Measurements from ENCODE around the gene CENPW.

CENPW gene

GRCh38 chr6:126361832-126362440, 22.0 kb downstream of the CENPW start:
- TF ChIP-seq MAX (IDR thresholded peaks at IDR 0.05): no peak

GRCh38 chr6:126367849-126368248, 27.9 kb downstream of the CENPW start:
- TF ChIP-seq NFIC (IDR thresholded peaks at IDR 0.05): no peak
- TF ChIP-seq USF1 (IDR thresholded peaks at IDR 0.05): no peak
- no peak for TF ChIP-seq TEAD4 (IDR thresholded peaks at IDR 0.05)
- no peak for TF ChIP-seq CEBPB (IDR thresholded peaks at IDR 0.05)
- no peak for TF ChIP-seq RAD21 (IDR thresholded peaks at IDR 0.05; ENCODE audit: low read depth)
- TF ChIP-seq EGR1 (IDR thresholded peaks at IDR 0.05): no peak
- no peak for TF ChIP-seq EP300 (IDR thresholded peaks at IDR 0.05; ENCODE audit: borderline replicate concordance)
- TF ChIP-seq FOXM1 (IDR thresholded peaks at IDR 0.05; ENCODE audit: borderline replicate concordance, low read depth): no peak

GRCh38 chr6:126372626-126373025, 32.7 kb downstream of the CENPW start:
- TF ChIP-seq YY1 (IDR thresholded peaks at IDR 0.05; ENCODE audit: low read depth) (no peak), TEAD4 (IDR thresholded peaks at IDR 0.05) (no peak), USF1 (IDR thresholded peaks at IDR 0.05) (no peak), MAX (IDR thresholded peaks at IDR 0.05) (no peak), RAD21 (IDR thresholded peaks at IDR 0.05; ENCODE audit: low read depth) (no peak), TCF12 (IDR thresholded peaks at IDR 0.05; ENCODE audit: low read depth) (no peak), EGR1 (IDR thresholded peaks at IDR 0.05) (no peak), ZBTB7A (IDR thresholded peaks at IDR 0.05; ENCODE audit: low read depth) (no peak), FOXM1 (IDR thresholded peaks at IDR 0.05; ENCODE audit: borderline replicate concordance, low read depth) (no peak)

- no peak for TF ChIP-seq MAX (IDR thresholded peaks at IDR 0.05)
These were observed 33.4 kb downstream of the CENPW start for GRCh38 chr6:126373344-126373743.

- no peak for TF ChIP-seq RAD21 (IDR thresholded peaks at IDR 0.05; ENCODE audit: low read depth)
- no peak for TF ChIP-seq MAX (IDR thresholded peaks at IDR 0.05)
- no peak for TF ChIP-seq TAF1 (IDR thresholded peaks at IDR 0.05; ENCODE audit: low read depth)
- TF ChIP-seq CEBPB (IDR thresholded peaks at IDR 0.05): no peak
These were observed 34.5 kb downstream of the CENPW start for GRCh38 chr6:126374372-126374771.

- TF ChIP-seq MAX (IDR thresholded peaks at IDR 0.05) (no peak), ZBTB7A (IDR thresholded peaks at IDR 0.05; ENCODE audit: low read depth) (no peak), USF1 (IDR thresholded peaks at IDR 0.05) (no peak), TAF1 (IDR thresholded peaks at IDR 0.05; ENCODE audit: low read depth) (no peak), RAD21 (IDR thresholded peaks at IDR 0.05; ENCODE audit: low read depth) (no peak), EGR1 (IDR thresholded peaks at IDR 0.05) (no peak), TEAD4 (IDR thresholded peaks at IDR 0.05) (no peak), TCF12 (IDR thresholded peaks at IDR 0.05; ENCODE audit: low read depth) (no peak), YY1 (IDR thresholded peaks at IDR 0.05; ENCODE audit: low read depth) (no peak), CREB1 (IDR thresholded peaks at IDR 0.05; ENCODE audit: low read depth) (no peak), EP300 (IDR thresholded peaks at IDR 0.05; ENCODE audit: borderline replicate concordance) (no peak), NFIC (IDR thresholded peaks at IDR 0.05) (no peak), FOXM1 (IDR thresholded peaks at IDR 0.05; ENCODE audit: borderline replicate concordance, low read depth) (no peak), REST (IDR thresholded peaks at IDR 0.05; ENCODE audit: low read depth) (no peak), CEBPB (IDR thresholded peaks at IDR 0.05) (no peak)
These were observed 36.8 kb downstream of the CENPW start for GRCh38 chr6:126376682-126377081.

GRCh38 chr6:126377594-126378153, 37.8 kb downstream of the CENPW start:
- TF ChIP-seq TEAD4 (IDR thresholded peaks at IDR 0.05) (no peak), NFIC (IDR thresholded peaks at IDR 0.05) (no peak), EP300 (IDR thresholded peaks at IDR 0.05; ENCODE audit: borderline replicate concordance) (no peak), TAF1 (IDR thresholded peaks at IDR 0.05; ENCODE audit: low read depth) (no peak), CREB1 (IDR thresholded peaks at IDR 0.05; ENCODE audit: low read depth) (no peak), FOXM1 (IDR thresholded peaks at IDR 0.05; ENCODE audit: borderline replicate concordance, low read depth) (no peak), TCF12 (IDR thresholded peaks at IDR 0.05; ENCODE audit: low read depth) (no peak)

Data from Ishikawa (cell line).